ENCODE results near the gene GARIN5A. TPM values are rescaled to one million over a fixed set of nuclear protein-coding genes. Genes with fewer than 3 reads are reported as not detected.

GARIN5A gene
- total RNA-seq, 4 donors from 2014 or later, result 0.62 to 5.4 (median 1.8) TPM; not detected in 1

DNA sequence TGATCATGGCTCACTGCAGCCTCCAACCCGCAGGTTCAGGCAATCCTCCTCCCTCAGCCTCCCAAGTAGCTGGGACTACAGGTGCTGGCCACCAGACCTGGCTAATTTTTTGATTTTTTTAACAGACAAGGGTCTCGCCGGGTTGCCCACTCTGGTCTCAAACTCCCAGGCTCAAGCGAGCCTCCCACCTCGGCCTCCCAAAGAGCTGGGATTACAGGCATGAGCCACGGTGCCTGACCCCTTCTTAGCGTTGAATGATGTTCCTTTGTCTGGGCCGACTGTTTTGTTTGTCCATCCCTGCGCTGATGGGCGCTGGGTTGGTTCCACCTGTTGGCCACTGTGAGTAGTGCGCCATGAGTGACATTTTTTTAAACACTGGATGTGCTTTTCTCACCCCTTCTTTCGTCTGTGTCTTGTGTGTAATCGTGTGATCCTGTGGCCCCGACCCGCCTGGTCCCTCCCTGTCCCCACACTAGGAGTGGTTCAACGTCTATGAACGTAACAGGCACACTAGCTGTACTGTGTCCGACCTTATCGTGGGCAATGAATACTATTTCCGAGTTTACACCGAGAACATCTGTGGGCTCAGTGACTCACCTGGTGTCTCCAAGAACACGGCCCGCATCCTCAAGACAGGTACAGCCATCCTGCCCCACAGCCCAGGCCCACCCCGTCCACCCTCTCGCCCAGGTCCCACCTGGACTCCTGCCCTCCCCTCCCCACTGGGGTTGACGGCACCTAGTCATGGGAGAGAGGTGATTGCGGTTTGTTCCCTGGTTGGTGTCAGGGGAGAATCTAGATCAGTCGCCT lies 15.4 kb downstream of the GARIN5A start:
- intact Hi-C loops (cut with DNase I; ENCODE audit: low total_unique reads), result no loop called here
- no peak for TF ChIP-seq POLR2A (IDR thresholded peaks at IDR 0.05)
- TF ChIP-seq, protein P1, sequence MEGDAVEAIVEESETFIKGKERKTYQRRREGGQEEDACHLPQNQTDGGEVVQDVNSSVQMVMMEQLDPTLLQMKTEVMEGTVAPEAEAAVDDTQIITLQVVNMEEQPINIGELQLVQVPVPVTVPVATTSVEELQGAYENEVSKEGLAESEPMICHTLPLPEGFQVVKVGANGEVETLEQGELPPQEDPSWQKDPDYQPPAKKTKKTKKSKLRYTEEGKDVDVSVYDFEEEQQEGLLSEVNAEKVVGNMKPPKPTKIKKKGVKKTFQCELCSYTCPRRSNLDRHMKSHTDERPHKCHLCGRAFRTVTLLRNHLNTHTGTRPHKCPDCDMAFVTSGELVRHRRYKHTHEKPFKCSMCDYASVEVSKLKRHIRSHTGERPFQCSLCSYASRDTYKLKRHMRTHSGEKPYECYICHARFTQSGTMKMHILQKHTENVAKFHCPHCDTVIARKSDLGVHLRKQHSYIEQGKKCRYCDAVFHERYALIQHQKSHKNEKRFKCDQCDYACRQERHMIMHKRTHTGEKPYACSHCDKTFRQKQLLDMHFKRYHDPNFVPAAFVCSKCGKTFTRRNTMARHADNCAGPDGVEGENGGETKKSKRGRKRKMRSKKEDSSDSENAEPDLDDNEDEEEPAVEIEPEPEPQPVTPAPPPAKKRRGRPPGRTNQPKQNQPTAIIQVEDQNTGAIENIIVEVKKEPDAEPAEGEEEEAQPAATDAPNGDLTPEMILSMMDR (IDR thresholded peaks at IDR 0.05), result peak; percentile 55 to 65 (median 60)
- Histone ChIP-seq H3K36me3 (no peaks in the 10 kb centered on the region), H3K4me3 (no peak overlapping the region), H3K27me3 (peaks cover 0 to 5% of the 10 kb centered on the region in 2 donors), H3K9me3 (no peaks in the 10 kb centered on the region), H3K4me1 (no peaks in the 10 kb centered on the region), H3K27ac (no peak overlapping the region)
- DNase-seq, result peak in 1 of 2 donors; percentile 28

DNA sequence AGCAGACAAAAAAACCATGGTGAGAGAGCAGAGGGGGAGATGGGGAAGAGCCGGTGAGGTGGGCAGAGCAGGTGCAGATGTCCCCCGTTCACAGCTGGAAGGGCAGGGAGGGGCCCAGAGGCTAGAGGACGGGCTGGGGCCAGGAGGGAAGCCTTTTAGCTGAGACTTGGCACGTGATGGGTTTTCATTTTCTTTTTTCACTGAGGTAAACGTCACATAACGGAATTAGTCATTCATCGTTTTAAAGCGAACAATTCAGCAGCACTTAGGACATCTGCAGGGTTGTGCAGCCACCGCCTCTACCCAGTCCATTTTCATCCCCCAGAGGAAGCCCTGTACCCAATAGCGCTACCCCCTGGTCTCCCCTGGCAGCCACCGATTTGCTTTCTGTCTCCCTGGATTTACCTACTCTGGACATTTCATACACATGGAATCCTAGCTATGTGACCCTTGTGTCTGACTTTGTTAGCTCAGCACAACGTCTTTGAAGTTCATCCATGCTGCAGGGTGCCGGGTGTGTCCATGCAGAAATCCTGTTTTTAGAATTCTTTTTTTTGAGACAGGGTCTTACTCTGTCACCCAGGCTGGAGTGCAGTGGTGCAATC lies 16.4 kb downstream of the GARIN5A start:
- Histone ChIP-seq H3K36me3 (no peaks in the 10 kb centered on the region), H3K9me3 (no peaks in the 10 kb centered on the region), H3K27ac (no peak overlapping the region), H3K27me3 (peaks cover 0 to 5% of the 10 kb centered on the region in 2 donors), H3K4me3 (no peak overlapping the region), H3K4me1 (no peaks in the 10 kb centered on the region)
- TF ChIP-seq, protein P1 (IDR thresholded peaks at IDR 0.05), result no peak
- no peak for TF ChIP-seq POLR2A (IDR thresholded peaks at IDR 0.05)
- DNase-seq, result no peak
- intact Hi-C loops (cut with DNase I; ENCODE audit: low total_unique reads), result no loop called here

DNA sequence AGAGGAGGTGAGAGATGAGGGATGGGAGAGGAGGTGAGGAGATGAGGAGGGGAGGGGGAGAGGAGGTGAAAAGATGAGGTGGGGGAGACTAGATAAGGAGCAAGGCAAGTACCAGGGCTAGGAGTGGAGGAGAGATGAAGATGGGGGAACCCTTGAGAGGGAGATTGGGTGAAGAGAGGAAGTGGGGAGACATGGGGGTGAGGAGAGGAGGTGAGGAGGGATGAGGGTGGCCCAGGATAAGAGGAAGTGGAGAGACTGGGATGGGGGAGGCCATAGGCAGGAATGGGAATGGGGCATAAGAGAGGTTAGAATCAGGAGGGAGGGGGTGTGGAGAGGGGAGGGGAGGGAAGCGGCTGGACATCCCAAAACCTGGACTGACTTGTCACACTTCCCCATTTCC lies 17.0 kb downstream of the GARIN5A start:
- Histone ChIP-seq H3K36me3 (no peaks in the 10 kb centered on the region), H3K9me3 (no peaks in the 10 kb centered on the region), H3K27ac (no peak overlapping the region), H3K27me3 (peaks cover 0 to 5% of the 10 kb centered on the region in 2 donors), H3K4me3 (no peak overlapping the region), H3K4me1 (no peaks in the 10 kb centered on the region)
- intact Hi-C loops (cut with DNase I; ENCODE audit: low total_unique reads), result no loop called here
- no peak for TF ChIP-seq POLR2A (IDR thresholded peaks at IDR 0.05)
- TF ChIP-seq, protein P1 (IDR thresholded peaks at IDR 0.05), result no peak
- no peak for DNase-seq

DNA sequence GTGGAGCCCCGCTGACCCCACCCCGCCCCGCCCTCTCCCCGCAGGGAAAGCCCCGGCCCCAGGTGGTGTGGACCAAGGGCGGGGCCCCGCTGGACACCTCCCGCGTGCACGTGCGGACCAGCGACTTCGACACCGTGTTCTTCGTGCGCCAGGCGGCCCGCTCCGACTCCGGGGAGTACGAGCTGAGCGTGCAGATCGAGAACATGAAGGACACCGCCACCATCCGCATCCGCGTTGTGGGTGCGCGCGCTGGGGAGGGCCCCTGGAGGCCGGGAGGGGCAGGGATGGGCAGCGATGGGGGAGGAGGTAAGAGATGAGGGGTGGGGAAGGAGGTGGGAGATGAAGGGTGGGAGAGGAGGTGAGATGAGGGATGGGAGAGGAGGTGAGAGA lies 17.6 kb downstream of the GARIN5A start:
- intact Hi-C loops (cut with DNase I; ENCODE audit: low total_unique reads), result no loop called here
- TF ChIP-seq, protein P1 (IDR thresholded peaks at IDR 0.05), result no peak
- TF ChIP-seq POLR2A (IDR thresholded peaks at IDR 0.05), result no peak

DNA sequence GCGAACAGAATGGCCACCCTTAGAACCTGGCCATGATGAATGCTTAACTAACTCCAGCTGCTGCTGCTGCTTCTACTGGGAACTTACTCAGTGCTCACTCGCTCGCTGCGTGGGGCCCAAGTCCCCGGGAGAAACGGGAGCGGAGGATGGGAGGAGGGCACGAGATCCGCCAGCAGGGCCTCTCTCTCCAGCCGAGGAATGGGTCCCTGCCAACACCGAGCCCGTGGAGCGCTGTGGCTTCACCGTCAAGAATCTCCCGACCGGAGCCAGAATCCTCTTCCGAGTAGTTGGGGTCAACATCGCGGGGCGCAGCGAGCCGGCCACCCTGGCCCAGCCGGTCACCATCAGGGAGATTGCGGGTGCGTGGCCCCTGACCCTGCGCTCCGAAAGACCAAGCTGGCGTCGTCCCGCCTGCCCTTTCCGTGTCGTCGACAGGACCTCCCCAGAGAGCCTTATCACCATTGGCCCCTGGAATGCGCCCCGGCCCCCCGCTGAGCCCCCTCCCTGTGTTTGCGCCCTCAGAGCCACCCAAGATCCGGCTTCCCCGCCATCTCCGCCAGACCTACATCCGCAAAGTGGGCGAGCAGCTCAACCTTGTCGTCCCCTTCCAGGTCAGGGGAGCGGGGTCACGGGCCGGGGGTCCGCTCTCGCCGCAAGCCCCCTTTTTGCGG lies 18.1 kb downstream of the GARIN5A start:
- H3K27me3 ChIP-seq, result peaks cover 0 to 5% of the 10 kb centered on the region in 2 donors
- no peaks in the 10 kb centered on the region for H3K9me3 ChIP-seq
- H3K4me1 ChIP-seq, result no peaks in the 10 kb centered on the region
- no peaks in the 10 kb centered on the region for H3K36me3 ChIP-seq
- DNase-seq, result no peak
- no peak for TF ChIP-seq POLR2A (IDR thresholded peaks at IDR 0.05)
- TF ChIP-seq, protein P1 (IDR thresholded peaks at IDR 0.05), result no peak
- no peak overlapping the region for H3K4me3 ChIP-seq
- no peak overlapping the region for H3K27ac ChIP-seq
- intact Hi-C loops (cut with DNase I; ENCODE audit: low total_unique reads), result no loop called here

More for the DNA sequence above, 17.6 kb downstream of the GARIN5A start:
- no peak for DNase-seq
- Histone ChIP-seq H3K27ac (no peak overlapping the region), H3K4me1 (no peaks in the 10 kb centered on the region), H3K27me3 (peaks cover 0 to 5% of the 10 kb centered on the region in 2 donors), H3K9me3 (no peaks in the 10 kb centered on the region), H3K4me3 (no peak overlapping the region), H3K36me3 (no peaks in the 10 kb centered on the region)

Measured in uterus (tissue), 4 donors.